ENCODE measurements around the gene WDFY3. TPM values are rescaled to one million over a fixed set of nuclear protein-coding genes. Genes with fewer than 3 reads are reported as not detected.

The WDFY3 gene
- total RNA-seq: 91.9 and 98.1 TPM in 2 replicates

- Histone ChIP-seq H3K9me3 (ENCODE audit: low read depth, low read length) (no peaks in the 10 kb centered on the region), H3K27me3 (ENCODE audit: insufficient read depth, low read length) (no peaks in the 10 kb centered on the region), H4K20me1 (ENCODE audit: insufficient read depth, low read length) (peaks cover 19% of the 10 kb centered on the region), H3K4me2 (ENCODE audit: insufficient read depth, low read length) (peak within 1 kb of the TSS; percentile 99), H3K79me2 (ENCODE audit: insufficient read depth, low read length) (peaks cover 46% of the 10 kb centered on the region), H3K4me3 (ENCODE audit: insufficient read depth, low read length) (peak within 1 kb of the TSS; percentile 83), H2AFZ (ENCODE audit: low read length) (peak within 1 kb of the TSS; percentile 97), H3K27ac (ENCODE audit: low read depth, low read length) (peak within 1 kb of the TSS; percentile 67), H3K36me3 (ENCODE audit: insufficient read depth, low read length) (no peaks in the 10 kb centered on the region), H3K4me1 (ENCODE audit: insufficient read depth, low read length) (peaks cover 12% of the 10 kb centered on the region)
- TF ChIP-seq CTCF (IDR thresholded peaks at IDR 0.05; ENCODE audit: extremely low read depth, low read depth, low read length): no peak
- peak; percentile 99 for DNase-seq (ENCODE audit: insufficient read length, low spot score, missing footprints)
Measured at GRCh38 chr4:84966382-84967242, at the start of gene WDFY3. WDFY3 (minus strand) TSS chr4:84966690; CDS start chr4:84860591, 106,099 bp downstream.

- DNase-seq (ENCODE audit: insufficient read length, low spot score, missing footprints): peak; percentile 36
- H3K4me2 ChIP-seq (ENCODE audit: insufficient read depth, low read length): no peak overlapping the region
- H3K79me2 ChIP-seq (ENCODE audit: insufficient read depth, low read length): no peaks in the 10 kb centered on the region
- H4K20me1 ChIP-seq (ENCODE audit: insufficient read depth, low read length): no peaks in the 10 kb centered on the region
- no peak overlapping the region for H3K4me3 ChIP-seq (ENCODE audit: insufficient read depth, low read length)
- H2AFZ ChIP-seq (ENCODE audit: low read length): no peak overlapping the region
- H3K36me3 ChIP-seq (ENCODE audit: insufficient read depth, low read length): no peaks in the 10 kb centered on the region
- TF ChIP-seq CTCF (IDR thresholded peaks at IDR 0.05; ENCODE audit: extremely low read depth, low read depth, low read length): no peak
- H3K27me3 ChIP-seq (ENCODE audit: insufficient read depth, low read length): no peaks in the 10 kb centered on the region
- peaks cover 8% of the 10 kb centered on the region for H3K4me1 ChIP-seq (ENCODE audit: insufficient read depth, low read length)
- H3K9me3 ChIP-seq (ENCODE audit: low read depth, low read length): no peaks in the 10 kb centered on the region
- no peak overlapping the region for H3K27ac ChIP-seq (ENCODE audit: low read depth, low read length)
Measured at GRCh38 chr4:85005865-85006377, 39.4 kb upstream of the WDFY3 start.

GRCh38 chr4:85000343-85000742 lies 33.9 kb upstream of the WDFY3 start:
- H4K20me1 ChIP-seq (ENCODE audit: insufficient read depth, low read length): no peaks in the 10 kb centered on the region
- no peak overlapping the region for H3K27ac ChIP-seq (ENCODE audit: low read depth, low read length)
- H3K4me3 ChIP-seq (ENCODE audit: insufficient read depth, low read length): no peak overlapping the region
- H3K36me3 ChIP-seq (ENCODE audit: insufficient read depth, low read length): no peaks in the 10 kb centered on the region
- DNase-seq (ENCODE audit: insufficient read length, low spot score, missing footprints): no peak
- H3K4me1 ChIP-seq (ENCODE audit: insufficient read depth, low read length): peaks cover 2% of the 10 kb centered on the region
- H2AFZ ChIP-seq (ENCODE audit: low read length): no peak overlapping the region
- no peak overlapping the region for H3K4me2 ChIP-seq (ENCODE audit: insufficient read depth, low read length)
- H3K79me2 ChIP-seq (ENCODE audit: insufficient read depth, low read length): no peaks in the 10 kb centered on the region
- H3K9me3 ChIP-seq (ENCODE audit: low read depth, low read length): no peaks in the 10 kb centered on the region
- H3K27me3 ChIP-seq (ENCODE audit: insufficient read depth, low read length): no peaks in the 10 kb centered on the region
- TF ChIP-seq CTCF (IDR thresholded peaks at IDR 0.05; ENCODE audit: extremely low read depth, low read depth, low read length): no peak

- Histone ChIP-seq H3K4me3 (ENCODE audit: insufficient read depth, low read length) (no peak overlapping the region), H3K36me3 (ENCODE audit: insufficient read depth, low read length) (no peaks in the 10 kb centered on the region), H3K79me2 (ENCODE audit: insufficient read depth, low read length) (no peaks in the 10 kb centered on the region), H2AFZ (ENCODE audit: low read length) (no peak overlapping the region), H3K4me1 (ENCODE audit: insufficient read depth, low read length) (peaks cover 3% of the 10 kb centered on the region), H3K27ac (ENCODE audit: low read depth, low read length) (no peak overlapping the region), H4K20me1 (ENCODE audit: insufficient read depth, low read length) (no peaks in the 10 kb centered on the region), H3K27me3 (ENCODE audit: insufficient read depth, low read length) (no peaks in the 10 kb centered on the region), H3K9me3 (ENCODE audit: low read depth, low read length) (no peaks in the 10 kb centered on the region), H3K4me2 (ENCODE audit: insufficient read depth, low read length) (no peak overlapping the region)
- DNase-seq (ENCODE audit: insufficient read length, low spot score, missing footprints): no peak
- no peak for TF ChIP-seq CTCF (IDR thresholded peaks at IDR 0.05; ENCODE audit: extremely low read depth, low read depth, low read length)
Measured at GRCh38 chr4:84995386-84995785, 28.9 kb upstream of the WDFY3 start.

All from osteoblast (primary cell).